Mucosa of stomach (tissue), 1 donor: ENCODE measurements around the gene SRSF2.

Experiments
- H3K27me3 ChIP-seq: one replicate; pipeline ENCODE4 v1.7.0; 2013; ENCODE audit warnings: mild to moderate bottlenecking, low read length; ENCODE audit not compliant: control insufficient read depth, insufficient read depth
- H3K36me3 ChIP-seq: one replicate; pipeline ENCODE4 v1.7.0; 2013; ENCODE audit warnings: low read length; ENCODE audit not compliant: control insufficient read depth, insufficient read depth
- H3K4me1 ChIP-seq: one replicate; pipeline ENCODE4 v1.7.0; 2013; ENCODE audit warnings: mild to moderate bottlenecking, low read length; ENCODE audit not compliant: control insufficient read depth, insufficient read depth
- H3K4me3 ChIP-seq: one replicate; pipeline ENCODE4 v1.7.0; 2013; ENCODE audit warnings: low read length
- H3K9ac ChIP-seq: one replicate; pipeline ENCODE4 v1.7.0; 2013; ENCODE audit warnings: mild to moderate bottlenecking, low read length, moderate library complexity
- H3K9me3 ChIP-seq: one replicate; pipeline ENCODE4 v1.7.0; 2013; ENCODE audit warnings: mild to moderate bottlenecking, low read length, moderate library complexity; ENCODE audit not compliant: control insufficient read depth
- donor health status: Pancreatic carcinoma.

SRSF2 gene

GRCh38 chr17:76689859-76690258 is 47.3 kb downstream of the SRSF2 start:
- no peak overlapping the region for H3K4me3 ChIP-seq
- no peak overlapping the region for H3K9ac ChIP-seq
- no peaks in the 10 kb centered on the region for H3K27me3 ChIP-seq
- H3K4me1 ChIP-seq, result peaks cover 12% of the 10 kb centered on the region
- H3K36me3 ChIP-seq, result no peaks in the 10 kb centered on the region
- H3K9me3 ChIP-seq, result no peaks in the 10 kb centered on the region

DNA sequence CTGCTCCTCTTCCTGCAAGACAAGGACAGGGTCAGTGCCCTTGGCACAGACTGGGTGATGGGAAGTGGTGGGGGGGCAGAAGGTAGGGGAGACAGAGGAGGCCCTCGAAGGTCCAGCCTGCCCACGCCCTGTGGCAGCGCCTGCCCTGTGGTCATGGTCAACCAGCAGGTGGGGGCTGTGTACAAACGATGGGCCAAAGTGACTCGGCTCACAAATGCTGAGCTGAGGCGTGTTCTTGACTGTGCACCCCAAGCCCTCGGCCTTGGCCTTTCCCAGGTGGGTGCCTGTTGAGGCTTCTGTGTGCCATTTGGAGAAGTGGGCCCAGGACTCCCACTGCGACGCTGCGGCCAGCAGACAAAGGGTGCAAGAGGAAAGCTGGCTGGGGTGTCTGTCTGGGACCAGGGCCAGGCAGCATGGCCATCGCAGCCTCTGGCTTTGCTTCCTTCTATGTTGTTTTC is 48.9 kb downstream of the SRSF2 start:
- Histone ChIP-seq H3K36me3 (no peaks in the 10 kb centered on the region), H3K9ac (peak overlapping the region; percentile 24), H3K27me3 (no peaks in the 10 kb centered on the region), H3K4me3 (no peak overlapping the region), H3K4me1 (peaks cover 12% of the 10 kb centered on the region), H3K9me3 (no peaks in the 10 kb centered on the region)

GRCh38 chr17:76687298-76688164 is 49.6 kb downstream of the SRSF2 start:
- H3K27me3 ChIP-seq, result no peaks in the 10 kb centered on the region
- H3K9me3 ChIP-seq, result no peaks in the 10 kb centered on the region
- peaks cover 12% of the 10 kb centered on the region for H3K4me1 ChIP-seq
- H3K4me3 ChIP-seq, result no peak overlapping the region
- H3K9ac ChIP-seq, result peak overlapping the region; percentile 24
- H3K36me3 ChIP-seq, result no peaks in the 10 kb centered on the region

- Histone ChIP-seq H3K9me3 (no peaks in the 10 kb centered on the region), H3K4me1 (peaks cover 20% of the 10 kb centered on the region), H3K27me3 (no peaks in the 10 kb centered on the region), H3K9ac (no peak overlapping the region), H3K36me3 (no peaks in the 10 kb centered on the region), H3K4me3 (no peak overlapping the region)
Measured at GRCh38 chr17:76686538-76687297, 50.4 kb downstream of the SRSF2 start.

- no peaks in the 10 kb centered on the region for H3K9me3 ChIP-seq
- H3K9ac ChIP-seq, result no peak overlapping the region
- no peak overlapping the region for H3K4me3 ChIP-seq
- no peaks in the 10 kb centered on the region for H3K27me3 ChIP-seq
- no peaks in the 10 kb centered on the region for H3K36me3 ChIP-seq
- peaks cover 29% of the 10 kb centered on the region for H3K4me1 ChIP-seq
Measured at GRCh38 chr17:76685846-76686245, 51.3 kb downstream of the SRSF2 start.

DNA sequence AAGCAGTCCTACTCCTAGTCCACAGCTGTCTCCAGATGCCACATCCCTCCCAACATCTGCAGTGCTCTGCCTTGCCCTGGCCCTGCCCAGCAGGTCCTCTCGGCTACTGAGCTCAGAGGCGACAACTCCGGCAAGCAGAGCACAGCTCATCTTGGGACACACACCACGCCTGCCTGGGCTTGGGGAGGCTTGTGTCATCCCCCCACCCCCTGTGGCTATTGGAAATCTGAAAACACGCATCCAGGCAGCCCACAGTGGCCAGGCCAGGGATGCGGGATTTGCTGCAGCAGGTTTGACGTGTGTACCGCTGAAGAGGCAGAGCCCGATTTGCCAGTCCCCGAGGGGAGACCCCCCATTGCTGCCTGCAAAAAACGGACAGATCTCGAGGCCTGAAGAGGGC is 51.8 kb downstream of the SRSF2 start:
- H3K9me3 ChIP-seq, result no peaks in the 10 kb centered on the region
- peaks cover 29% of the 10 kb centered on the region for H3K4me1 ChIP-seq
- no peaks in the 10 kb centered on the region for H3K36me3 ChIP-seq
- no peaks in the 10 kb centered on the region for H3K27me3 ChIP-seq
- H3K4me3 ChIP-seq, result no peak overlapping the region
- H3K9ac ChIP-seq, result no peak overlapping the region

DNA sequence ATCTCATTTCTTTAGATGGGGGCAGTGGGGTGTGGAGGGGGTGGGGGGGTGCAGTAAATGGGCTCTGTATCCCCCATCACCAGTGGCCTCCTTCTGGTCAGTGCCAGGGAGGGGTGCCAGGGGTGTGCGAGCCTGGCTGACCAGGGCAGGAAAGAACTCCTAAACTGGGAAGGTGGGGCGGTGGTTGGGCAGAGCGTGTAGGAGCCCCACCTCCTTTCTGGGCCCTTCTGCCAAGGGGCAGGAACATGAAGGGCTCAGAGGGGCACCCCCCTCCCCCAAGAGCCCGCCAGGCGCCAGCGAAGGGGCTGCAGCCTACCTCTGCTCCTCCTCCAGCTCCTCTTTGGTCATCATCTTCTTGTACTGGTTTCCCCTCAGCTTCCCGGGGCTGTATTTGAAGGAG is 52.4 kb downstream of the SRSF2 start:
- Histone ChIP-seq H3K9ac (no peak overlapping the region), H3K4me1 (peaks cover 29% of the 10 kb centered on the region), H3K36me3 (no peaks in the 10 kb centered on the region), H3K9me3 (no peaks in the 10 kb centered on the region), H3K27me3 (no peaks in the 10 kb centered on the region), H3K4me3 (no peak overlapping the region)
